HG02840 (cell line): ENCODE data around the gene PIN1.
A peak's percentile ranks its signal among the peaks of the same experiment; 100 is the strongest.
"Not testable (repeated sequence)": the region's sequence is repeated elsewhere in the genome, so short reads cannot be mapped to it uniquely, and the experiment has no call there.

Experiments
- ATAC-seq: cut with Tn5 transposase; IDR thresholded peaks from one replicate; pipeline ENCODE4 v1.9.1; 2021; ENCODE audit warnings: mild to moderate bottlenecking, moderate library complexity, moderate number of reproducible peaks; ENCODE audit not compliant: unreplicated experiment, low FRiP score

PIN1 gene

DNA sequence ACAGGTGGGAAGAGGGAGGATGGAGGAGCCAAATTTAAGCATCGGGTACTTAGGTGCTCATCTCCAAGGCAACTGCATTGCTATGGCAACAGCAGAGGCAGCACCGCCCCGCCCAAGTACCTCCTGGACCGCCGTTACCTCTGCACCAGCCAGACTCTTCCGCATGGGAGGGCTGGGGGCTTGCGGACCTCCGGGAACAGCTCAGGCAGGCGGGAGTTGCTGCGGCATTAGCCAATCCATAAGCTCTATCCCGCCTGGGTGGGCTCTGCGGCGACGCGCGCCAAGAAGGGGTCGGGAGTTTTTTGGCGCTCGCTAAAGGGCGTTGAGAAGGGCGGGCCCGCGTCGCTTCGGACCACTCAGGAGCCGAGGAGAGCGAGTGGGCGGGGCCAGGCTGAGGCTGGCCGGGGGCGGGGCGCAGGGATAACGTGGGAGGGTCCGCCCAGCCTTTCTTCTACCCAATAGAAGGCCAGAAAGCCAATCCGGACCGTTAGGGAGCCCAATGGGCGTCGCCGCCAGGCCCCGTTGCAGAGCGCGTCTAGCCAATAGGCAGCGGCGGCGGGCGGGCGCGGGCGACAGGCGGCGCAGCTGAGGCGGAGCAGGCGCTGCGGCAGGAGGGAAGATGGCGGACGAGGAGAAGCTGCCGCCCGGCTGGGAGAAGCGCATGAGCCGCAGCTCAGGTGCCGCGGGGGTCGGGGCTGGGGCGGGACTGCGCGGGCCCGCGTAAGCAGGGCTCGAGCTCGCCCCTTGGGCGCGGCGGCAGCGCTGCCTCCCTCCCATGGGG is at the start of gene PIN1:
Gene PIN1, plus strand, starts transcription at position 593 of the 781 bp plus-strand sequence. Its CDS starts 27 bp downstream, at position 620.
- peak; percentile 90 for ATAC-seq

GRCh38 chr19:9785367-9786331 is 49.5 kb upstream of the PIN1 start:
- peak; percentile 54 for ATAC-seq

DNA sequence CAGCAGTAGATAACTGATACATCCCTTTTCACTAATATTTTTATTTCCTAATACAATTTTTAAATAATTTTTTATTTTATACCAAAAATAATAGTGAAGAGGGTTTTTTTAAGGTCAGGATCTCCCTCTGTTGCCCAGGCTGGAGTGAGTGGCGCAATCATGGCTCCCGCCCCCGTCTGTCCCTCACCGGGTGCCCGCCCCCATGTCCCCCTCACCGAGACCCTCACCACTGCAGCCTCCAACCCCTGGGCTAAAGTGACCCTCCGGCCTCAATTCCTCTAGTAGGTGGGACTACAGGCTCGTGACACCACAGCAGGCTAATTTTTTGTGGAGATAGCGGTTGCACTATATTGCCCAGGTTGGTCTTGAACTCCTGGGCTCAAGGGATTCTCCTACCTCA is 48.8 kb upstream of the PIN1 start:
- no peak for ATAC-seq

DNA sequence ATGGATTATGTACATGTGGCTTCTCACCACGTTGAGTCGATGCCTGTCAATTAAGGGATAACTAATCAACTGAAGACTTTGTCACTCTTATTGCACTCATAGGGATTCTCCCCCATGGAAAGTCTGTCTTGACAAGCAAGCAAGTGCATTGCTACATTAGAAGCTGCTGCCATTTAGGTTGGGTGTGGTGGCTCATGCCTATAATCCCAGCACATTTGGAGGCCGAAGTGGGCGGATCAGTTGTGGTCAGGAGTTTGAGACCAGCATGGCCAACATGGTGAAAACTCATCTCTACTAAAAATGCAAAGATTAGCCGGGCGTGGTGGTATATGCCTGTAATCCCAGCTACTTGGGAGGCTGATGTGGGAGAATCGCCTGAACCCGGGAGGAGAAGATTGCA is 48.3 kb upstream of the PIN1 start:
- no peak for ATAC-seq

DNA sequence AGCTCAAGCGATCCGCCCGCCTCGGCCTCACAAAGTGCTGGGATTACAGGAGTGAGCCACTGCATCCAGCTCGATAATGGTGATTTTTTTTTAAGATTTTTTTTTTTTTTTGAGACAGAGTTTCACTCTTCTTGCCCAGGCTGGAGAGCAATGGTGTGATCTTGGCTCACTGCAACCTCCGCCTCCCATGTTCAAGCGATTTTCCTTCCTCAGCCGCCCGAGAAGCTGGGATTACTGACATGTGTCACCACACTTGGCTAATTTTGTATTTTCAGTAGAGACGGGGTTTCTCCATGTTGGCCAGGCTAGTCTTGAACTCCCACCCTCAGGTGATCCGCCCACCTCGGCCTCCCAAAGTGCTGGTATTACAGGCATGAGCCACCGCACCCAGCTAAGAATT is 46.5 kb upstream of the PIN1 start:
- ATAC-seq, result not testable (repeated sequence)

DNA sequence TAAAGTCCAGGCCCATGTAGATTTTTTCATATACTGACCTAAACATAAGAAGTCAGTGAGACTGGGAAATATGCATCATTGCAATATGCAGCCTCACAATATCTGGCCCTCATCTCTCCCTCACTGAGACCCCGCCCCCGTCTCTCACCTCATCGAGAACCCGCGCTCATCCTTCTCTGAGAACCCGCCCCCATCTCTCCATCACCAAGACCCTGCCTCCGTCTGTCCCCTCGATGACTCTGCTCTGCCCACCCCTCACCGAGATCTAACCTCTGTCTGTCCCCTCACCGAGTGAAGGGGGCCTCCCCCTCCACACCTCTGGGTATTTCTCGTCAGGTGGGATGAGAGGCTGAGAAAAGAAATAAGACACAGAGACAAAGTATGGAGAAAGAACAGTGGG is 46.1 kb upstream of the PIN1 start:
- ATAC-seq, result no peak

DNA sequence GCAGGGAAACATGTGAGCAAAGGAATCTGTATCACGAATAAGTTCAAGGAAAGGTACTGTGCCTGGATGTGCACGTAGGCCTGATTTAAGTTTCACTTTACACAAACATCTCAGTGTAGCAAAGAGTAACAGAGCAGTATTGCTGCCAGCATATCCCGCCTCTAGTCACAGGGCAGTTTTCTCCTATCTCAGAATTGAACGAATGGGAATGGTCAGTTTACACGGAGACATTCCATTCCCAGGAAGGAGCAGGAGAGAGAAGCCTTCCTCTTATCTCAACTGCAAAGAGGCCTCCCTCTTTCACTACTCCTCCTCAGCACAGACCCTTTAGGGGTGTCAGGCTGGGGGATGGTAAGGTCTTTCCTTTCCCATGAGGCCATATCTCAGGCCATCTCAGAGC is 45.5 kb upstream of the PIN1 start:
- not testable (repeated sequence) for ATAC-seq

- not testable (repeated sequence) for ATAC-seq
Observed at GRCh38 chr19:9791073-9791367, 44.1 kb upstream of the PIN1 start.

DNA sequence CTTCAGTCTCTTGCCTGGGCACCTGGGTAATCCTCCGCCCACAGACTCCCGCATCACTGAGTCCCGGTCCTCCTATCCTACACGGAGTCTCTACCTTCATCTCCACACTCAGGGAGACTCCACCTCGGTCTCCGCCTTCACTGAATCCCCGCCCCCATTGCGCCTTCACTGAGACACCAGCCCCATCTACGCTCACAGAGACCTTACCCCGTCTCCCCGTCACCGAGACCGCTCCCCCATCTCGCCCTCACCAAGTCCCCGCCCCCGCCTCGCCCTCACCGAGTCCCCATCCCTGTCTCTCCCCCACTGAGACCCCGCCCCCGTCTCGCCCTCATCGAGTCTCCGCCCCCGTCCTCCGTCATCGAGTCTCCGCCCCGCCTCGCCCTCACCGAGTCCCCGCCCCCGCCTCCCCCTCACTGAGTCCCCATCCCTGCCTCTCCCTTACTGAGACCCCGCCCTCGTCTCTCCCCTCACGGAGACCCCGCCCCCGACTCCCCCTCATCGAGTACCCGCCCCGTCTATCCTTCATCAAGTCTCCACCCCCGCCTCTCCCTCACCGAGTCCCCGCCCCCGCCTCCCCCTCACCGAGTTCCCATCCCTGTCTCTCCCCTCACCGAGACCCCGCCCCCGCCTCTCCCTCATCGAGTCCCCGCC is 43.4 kb upstream of the PIN1 start:
- no peak for ATAC-seq

- ATAC-seq, result no peak
Observed at GRCh38 chr19:9792206-9793070, 42.7 kb upstream of the PIN1 start.

- no peak for ATAC-seq
Observed at GRCh38 chr19:9793071-9793591, 42.0 kb upstream of the PIN1 start.

DNA sequence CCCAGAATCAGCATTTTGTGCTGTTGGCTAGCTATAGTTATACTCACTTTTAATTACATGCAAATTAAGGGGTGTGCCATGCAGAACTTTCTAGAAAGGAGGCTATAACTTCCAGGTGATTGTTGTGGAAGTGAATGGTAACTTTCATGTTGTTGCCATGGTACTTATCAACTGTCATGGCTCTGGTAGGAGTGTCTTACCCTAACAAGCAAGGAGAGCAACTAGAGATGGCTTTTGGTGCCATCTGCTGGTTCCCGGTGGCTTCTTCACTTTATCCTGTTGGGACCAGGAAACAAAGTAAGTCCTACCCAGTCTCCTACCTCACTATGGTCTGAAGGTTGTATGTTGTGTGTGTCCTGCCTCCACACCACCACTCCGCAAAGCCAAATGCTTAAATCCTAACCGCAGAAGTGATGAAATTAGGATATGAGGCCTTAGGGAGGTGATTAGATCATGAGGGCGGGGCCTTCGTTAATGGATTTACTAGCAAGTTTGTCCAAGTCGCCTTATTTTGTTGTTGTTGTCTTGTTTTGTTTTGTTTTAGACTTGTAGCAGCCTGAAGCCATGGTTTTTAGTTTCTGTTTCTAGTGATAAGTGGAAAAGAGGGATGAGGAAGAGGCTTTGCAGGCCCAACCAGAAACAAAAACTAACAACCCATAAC is 38.9 kb upstream of the PIN1 start:
- no peak for ATAC-seq

DNA sequence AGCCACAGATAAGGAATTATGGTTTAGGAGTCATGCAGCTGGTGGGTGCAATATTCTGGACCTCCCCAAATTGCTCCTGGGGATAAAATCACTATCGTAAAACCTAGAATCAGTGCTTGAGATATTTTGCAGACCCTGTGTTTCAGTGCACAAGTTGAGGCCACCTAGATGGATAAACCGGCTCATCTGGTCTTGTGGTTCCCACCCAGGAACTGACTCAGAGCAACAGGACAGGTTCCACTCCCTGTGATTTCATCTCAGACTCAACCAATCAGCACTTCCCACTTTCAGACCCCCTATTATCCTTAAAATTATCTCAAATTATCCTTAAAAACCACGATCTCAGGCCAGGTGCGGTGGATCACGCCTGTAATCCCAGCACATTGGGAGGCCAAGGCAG is 37.2 kb upstream of the PIN1 start:
- ATAC-seq, result no peak

DNA sequence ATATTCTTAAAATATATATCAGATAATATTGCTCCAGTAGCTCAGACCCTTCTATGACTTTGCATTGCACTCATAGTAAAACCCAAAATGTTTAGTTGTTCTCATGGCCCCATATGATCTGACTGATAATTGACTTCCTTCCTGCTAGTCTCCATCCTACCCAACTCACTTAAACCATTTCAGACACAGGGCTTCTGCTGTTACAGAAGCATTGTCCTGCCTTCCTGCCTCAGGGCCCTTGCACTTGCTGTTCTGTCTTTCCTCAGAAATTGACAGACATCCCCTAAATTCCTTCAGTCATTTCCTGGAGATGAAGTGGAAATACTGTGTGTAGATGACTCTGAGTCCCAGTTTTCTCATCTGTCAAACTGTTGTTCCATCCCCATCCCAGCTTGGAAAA is 36.0 kb upstream of the PIN1 start:
- no peak for ATAC-seq

DNA sequence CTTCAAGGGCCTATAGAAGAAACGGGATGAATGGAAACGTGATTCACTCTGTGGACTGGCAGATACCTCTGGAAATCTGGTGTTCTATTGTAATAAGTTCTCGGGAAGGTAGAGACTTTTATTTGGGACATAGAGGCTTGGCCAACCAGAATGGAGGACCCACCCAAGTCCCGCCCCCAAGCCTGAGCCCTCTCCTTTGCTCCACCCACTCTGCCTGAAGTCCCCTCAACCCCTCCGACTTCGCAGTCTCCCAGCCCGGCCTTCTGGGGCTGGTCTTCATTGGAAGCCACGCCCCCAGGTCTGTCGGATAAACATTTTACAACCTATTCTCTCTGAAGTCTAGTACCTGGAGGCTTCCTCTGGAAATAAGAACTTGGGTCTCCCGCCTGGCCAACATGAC is 33.1 kb upstream of the PIN1 start:
- ATAC-seq, result no peak

DNA sequence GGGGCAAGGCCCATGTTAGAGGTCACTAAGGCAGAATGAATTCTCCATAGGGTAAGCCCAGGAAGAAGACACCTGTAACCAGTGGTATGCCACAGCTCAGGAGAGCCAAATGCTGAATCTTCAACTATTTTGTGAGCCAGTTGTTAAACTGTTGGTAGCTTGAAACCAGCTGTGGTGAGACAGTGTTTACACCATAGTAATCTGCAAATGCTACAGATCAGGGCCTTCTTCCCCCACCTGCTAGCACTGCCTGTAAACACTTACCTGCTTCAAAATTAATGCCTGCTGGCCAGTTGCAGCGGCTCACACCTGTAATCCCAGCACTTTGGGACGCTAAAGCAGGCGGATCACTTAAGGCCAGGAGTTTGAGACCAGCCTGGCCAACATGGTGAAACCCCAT is 28.3 kb upstream of the PIN1 start:
- no peak for ATAC-seq

- ATAC-seq, result no peak
Observed at GRCh38 chr19:9808855-9809824, 26.0 kb upstream of the PIN1 start.

DNA sequence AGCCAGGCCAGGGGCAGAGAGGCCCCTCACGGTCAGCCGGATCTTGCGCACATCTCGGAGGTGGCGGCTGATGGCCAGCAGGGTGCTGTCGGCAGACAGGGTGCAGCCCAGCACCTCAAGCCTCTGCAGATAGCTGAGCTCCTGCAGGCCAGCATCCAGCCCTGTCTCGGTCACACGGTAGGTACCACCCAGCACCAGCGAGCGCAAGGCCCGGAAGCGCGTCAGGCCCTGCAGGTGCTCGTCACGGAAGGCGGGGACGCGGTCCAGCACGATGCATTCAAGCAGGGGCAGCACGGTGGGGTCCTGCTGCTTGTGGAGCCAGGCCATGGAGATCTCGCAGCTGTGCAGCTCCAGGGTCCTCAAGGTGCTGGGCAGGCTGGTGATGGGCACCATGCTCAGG is 24.0 kb upstream of the PIN1 start:
- ATAC-seq, result no peak
